OCI-LY1 (cell line): ENCODE measurements around the gene TWF1.

Experiments used
- CTCF ChIP-seq: fragments of 200-600 bp; sonication (generic), shearing (Covaris generic); IDR thresholded peaks from 2 replicates; pipeline ENCODE4 v1.5.1; 2017; ENCODE audit warnings: mild to moderate bottlenecking, antibody characterized with exemption, low read length, moderate library complexity, mixed read lengths
- EZH2 ChIP-seq: fragments of 200-600 bp; sonication (generic), shearing (Covaris generic); IDR thresholded peaks from 2 replicates; pipeline ENCODE4 v1.8.0; 2017; ENCODE audit warnings: borderline replicate concordance, mixed run types, mild to moderate bottlenecking, antibody characterized with exemption, low read length, moderate library complexity, mixed read lengths

GRCh38 chr12:43806737-43807072, 588 bp upstream of the TWF1 start:
- TF ChIP-seq CTCF (no peak), EZH2 (no peak)
